Measurements from ENCODE around the gene HLCS. TPM values are rescaled to one million over a fixed set of nuclear protein-coding genes. Genes with fewer than 3 reads are reported as not detected.

HLCS gene
- total RNA-seq, 1 donor from 2014 or later = 10.3 TPM

GRCh38 chr21:36734367-36735200 lies 231.9 kb downstream of the HLCS start:
- Histone ChIP-seq H3K27me3 (no peaks in the 10 kb centered on the region), H3K4me1 (no peaks in the 10 kb centered on the region), H3K36me3 (no peaks in the 10 kb centered on the region), H3K9me3 (no peaks in the 10 kb centered on the region), H3K4me3 (no peak overlapping the region), H3K27ac (no peak overlapping the region)
- no peak for DNase-seq (ENCODE audit: extremely low spot score in 2 of 2)
- TF ChIP-seq POLR2AphosphoS5 (IDR thresholded peaks at IDR 0.05; ENCODE audit: insufficient read depth in 1 of 2, low read depth in 1 of 2) (no peak), CTCF (IDR thresholded peaks at IDR 0.05) (no peak), POLR2A (IDR thresholded peaks at IDR 0.05) (no peak)
- intact Hi-C loops (cut with DNase I) = no loop called here

GRCh38 chr21:36733857-36734256 lies 232.6 kb downstream of the HLCS start:
- H3K4me3 ChIP-seq = no peak overlapping the region
- intact Hi-C loops (cut with DNase I) = no loop called here
- TF ChIP-seq POLR2AphosphoS5 (IDR thresholded peaks at IDR 0.05; ENCODE audit: insufficient read depth in 1 of 2, low read depth in 1 of 2) = no peak
- no peaks in the 10 kb centered on the region for H3K36me3 ChIP-seq
- DNase-seq (ENCODE audit: extremely low spot score in 2 of 2) = no peak
- no peaks in the 10 kb centered on the region for H3K4me1 ChIP-seq
- no peak overlapping the region for H3K27ac ChIP-seq
- H3K27me3 ChIP-seq = no peaks in the 10 kb centered on the region
- H3K9me3 ChIP-seq = no peaks in the 10 kb centered on the region

GRCh38 chr21:36732761-36733160 lies 233.7 kb downstream of the HLCS start:
- H3K36me3 ChIP-seq = no peaks in the 10 kb centered on the region
- DNase-seq (ENCODE audit: extremely low spot score in 2 of 2) = no peak
- H3K9me3 ChIP-seq = no peaks in the 10 kb centered on the region

GRCh38 chr21:36732217-36732616 lies 234.3 kb downstream of the HLCS start:
- H3K4me3 ChIP-seq = no peak overlapping the region
- no peak overlapping the region for H3K27ac ChIP-seq
- no peaks in the 10 kb centered on the region for H3K27me3 ChIP-seq
- no peak for DNase-seq (ENCODE audit: extremely low spot score in 2 of 2)
- TF ChIP-seq POLR2A (IDR thresholded peaks at IDR 0.05) = no peak
- no peak for TF ChIP-seq POLR2AphosphoS5 (IDR thresholded peaks at IDR 0.05; ENCODE audit: insufficient read depth in 1 of 2, low read depth in 1 of 2)
- no peak for TF ChIP-seq CTCF (IDR thresholded peaks at IDR 0.05)
- H3K4me1 ChIP-seq = no peaks in the 10 kb centered on the region
- H3K36me3 ChIP-seq = no peaks in the 10 kb centered on the region
- intact Hi-C loops (cut with DNase I) = no loop called here
- no peaks in the 10 kb centered on the region for H3K9me3 ChIP-seq

More at GRCh38 chr21:36732761-36733160, 233.7 kb downstream of the HLCS start:
- no peak overlapping the region for H3K4me3 ChIP-seq
- no peaks in the 10 kb centered on the region for H3K27me3 ChIP-seq
- no peak for TF ChIP-seq CTCF (IDR thresholded peaks at IDR 0.05)
- no peak for TF ChIP-seq POLR2A (IDR thresholded peaks at IDR 0.05)
- TF ChIP-seq POLR2AphosphoS5 (IDR thresholded peaks at IDR 0.05; ENCODE audit: insufficient read depth in 1 of 2, low read depth in 1 of 2) = no peak
- intact Hi-C loops (cut with DNase I) = no loop called here
- no peak overlapping the region for H3K27ac ChIP-seq
- no peaks in the 10 kb centered on the region for H3K4me1 ChIP-seq

GRCh38 chr21:36730291-36731281 lies 235.9 kb downstream of the HLCS start:
- H3K36me3 ChIP-seq = no peaks in the 10 kb centered on the region

More at GRCh38 chr21:36730291-36731281, 235.9 kb downstream of the HLCS start:
- H3K4me1 ChIP-seq = no peaks in the 10 kb centered on the region
- H3K9me3 ChIP-seq = no peaks in the 10 kb centered on the region
- intact Hi-C loops (cut with DNase I) = no loop called here
- H3K27ac ChIP-seq = no peak overlapping the region
- H3K27me3 ChIP-seq = no peaks in the 10 kb centered on the region
- TF ChIP-seq CTCF (IDR thresholded peaks at IDR 0.05) (no peak), POLR2A (IDR thresholded peaks at IDR 0.05) (no peak), POLR2AphosphoS5 (IDR thresholded peaks at IDR 0.05; ENCODE audit: insufficient read depth in 1 of 2, low read depth in 1 of 2) (no peak)
- DNase-seq (ENCODE audit: extremely low spot score in 2 of 2) = no peak
- H3K4me3 ChIP-seq = no peak overlapping the region
